Activated CD4-positive, alpha-beta memory T cell treated with anti-CD3 and anti-CD28 coated beads, Interleukin-2, amount 10 ng/mL, durations not matched to agents 7 days and 5 days (primary cell): ENCODE measurements around the gene GPR151. TPM values are rescaled to one million over a fixed set of nuclear protein-coding genes. Genes with fewer than 3 reads are reported as not detected.

ENCODE experiments used
- CTCF ChIA-PET: fragments of 350-600 bp; sonication (Branson Sonifier 250); formaldehyde crosslinking; loops from one replicate; lab custom pipeline; 2021; ENCODE audit warnings: antibody characterized with exemption, inconsistent platforms; lab: Charles Lee
- POLR2A ChIA-PET: fragments of 350-600 bp; sonication (Branson Sonifier 250); formaldehyde crosslinking; loops from one replicate; lab custom pipeline; 2021; ENCODE audit warnings: antibody characterized with exemption; lab: Charles Lee
- DNase-seq: peaks from one replicate; pipeline ENCODE4 v3.0.0-alpha.2; 2020
- H3K27ac Mint-ChIP-seq: one replicate; pipeline ENCODE4 v1.8.0; 2021; ENCODE audit warnings: mild to moderate bottlenecking, mixed read lengths
- H3K27me3 Mint-ChIP-seq: one replicate; pipeline ENCODE4 v1.8.0; 2021; ENCODE audit warnings: mixed read lengths
- H3K36me3 Mint-ChIP-seq: one replicate; pipeline ENCODE4 v1.8.0; 2021; ENCODE audit warnings: low read depth, mixed read lengths
- H3K4me1 Mint-ChIP-seq: one replicate; pipeline ENCODE4 v1.8.0; 2021; ENCODE audit warnings: mixed read lengths
- H3K4me3 Mint-ChIP-seq: one replicate; pipeline ENCODE4 v1.8.0; 2021; ENCODE audit warnings: mild to moderate bottlenecking, mixed read lengths
- H3K9me3 Mint-ChIP-seq: one replicate; pipeline ENCODE4 v1.8.0; 2021; ENCODE audit warnings: mixed read lengths
- total RNA-seq, 2 experiments: library from RNA; stranded (reverse); gene quantifications; one replicate each; pipeline ENCODE4 v1.2.3, GENCODE V29; 2021

The GPR151 gene
- total RNA-seq, 2 experiments from 2014 or later, result not detected

DNA sequence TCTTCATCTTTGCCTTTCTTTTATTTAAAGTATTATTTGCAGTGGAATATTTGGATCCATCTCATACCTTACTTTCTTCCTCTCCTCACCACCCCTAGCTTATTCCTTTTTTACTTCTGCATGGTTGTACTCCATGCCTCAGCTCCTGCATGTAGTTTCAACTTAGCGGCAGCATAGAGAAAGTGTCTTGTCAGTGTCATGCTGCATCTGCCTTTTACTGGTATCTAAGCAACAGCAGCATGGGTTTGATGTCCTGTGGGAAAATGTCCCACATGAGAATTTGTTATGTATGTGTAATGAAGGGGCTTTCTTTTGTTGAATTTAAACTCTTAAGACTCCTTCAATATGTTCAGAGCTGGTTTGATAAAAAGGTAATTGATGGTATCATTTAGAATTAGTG is 48.2 kb downstream of the GPR151 start:
- POLR2A ChIA-PET, result no interaction called here
- H3K27me3 Mint-ChIP-seq, result no peaks in the 10 kb centered on the region
- peaks cover 15% of the 10 kb centered on the region for H3K4me1 Mint-ChIP-seq
- CTCF ChIA-PET, result interaction anchor here (0.6 to 1.6 kb wide), 6 partner anchors 8 to 721 kb away, joined by 3 to 4 read pairs (median 3); no protein-coding TSS in a partner anchor
- no peak for DNase-seq
- H3K9me3 Mint-ChIP-seq, result no peaks in the 10 kb centered on the region
- H3K36me3 Mint-ChIP-seq, result peaks cover 63% of the 10 kb centered on the region
- H3K27ac Mint-ChIP-seq, result no peak overlapping the region
- no peak overlapping the region for H3K4me3 Mint-ChIP-seq

DNA sequence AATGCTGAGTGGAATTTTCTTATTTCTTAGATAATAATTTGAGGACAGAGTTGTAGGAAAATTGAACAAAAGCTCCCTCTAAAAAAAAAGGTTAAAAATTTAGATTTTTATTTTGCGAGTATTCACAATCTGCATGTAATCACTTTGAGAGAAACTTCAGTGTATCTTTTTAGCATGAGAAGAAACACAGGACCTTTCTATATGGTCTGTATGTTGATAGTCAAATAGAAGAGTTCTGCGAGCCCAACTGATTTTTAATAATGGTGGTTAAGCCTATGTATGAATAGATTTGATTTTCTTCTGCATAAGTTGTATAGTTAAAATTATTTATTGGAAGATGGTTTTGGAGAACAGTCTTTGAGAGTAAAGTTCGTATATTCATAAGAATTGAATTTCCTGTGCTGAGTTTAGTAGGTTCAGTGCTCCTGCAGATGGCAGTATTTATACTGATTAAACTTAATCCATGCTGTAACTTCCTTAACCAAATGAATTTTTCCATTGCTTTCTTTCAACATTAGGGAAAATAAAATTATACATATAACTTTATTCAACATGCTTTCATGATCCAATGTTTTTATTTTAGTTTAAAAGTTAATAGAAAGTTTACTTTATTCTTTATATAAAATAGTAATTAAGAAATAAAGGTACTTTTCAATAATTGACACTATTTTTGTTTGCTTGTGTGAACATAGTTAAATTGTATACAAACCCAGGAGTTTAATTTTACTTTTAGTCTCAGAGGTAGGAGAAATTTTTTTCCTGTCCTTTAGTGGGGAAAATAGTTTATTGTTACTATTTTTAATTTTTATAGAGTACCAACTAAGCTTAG is 49.3 kb downstream of the GPR151 start:
- ChIA-PET POLR2A (no interaction called here), CTCF (interaction anchor here (0.9 to 1.6 kb wide), 4 partner anchors 11 to 722 kb away, joined by 3 to 4 read pairs (median 4); no protein-coding TSS in a partner anchor)
- Mint-ChIP-seq H3K9me3 (no peaks in the 10 kb centered on the region), H3K27ac (no peak overlapping the region), H3K4me3 (no peak overlapping the region), H3K36me3 (peaks cover 58% of the 10 kb centered on the region), H3K27me3 (no peaks in the 10 kb centered on the region), H3K4me1 (peaks cover 19% of the 10 kb centered on the region)
- DNase-seq, result no peak

DNA sequence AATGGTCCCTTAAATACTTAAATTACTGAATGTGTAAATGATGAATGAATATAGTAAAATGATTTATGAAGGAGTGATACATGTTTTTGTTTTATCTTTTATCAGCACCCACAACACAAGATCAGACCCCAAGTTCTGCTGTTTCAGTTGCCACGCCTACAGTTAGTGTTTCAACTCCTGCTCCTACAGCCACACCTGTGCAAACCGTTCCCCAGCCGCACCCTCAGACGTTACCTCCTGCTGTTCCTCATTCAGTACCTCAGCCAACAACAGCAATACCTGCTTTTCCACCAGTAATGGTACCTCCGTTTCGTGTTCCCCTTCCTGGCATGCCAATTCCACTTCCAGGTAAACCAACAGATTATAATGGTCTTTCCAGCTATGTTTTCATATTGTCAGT is 52.5 kb downstream of the GPR151 start:
- no peak overlapping the region for H3K27ac Mint-ChIP-seq
- peaks cover 28% of the 10 kb centered on the region for H3K4me1 Mint-ChIP-seq
- no peaks in the 10 kb centered on the region for H3K9me3 Mint-ChIP-seq
- no peak for DNase-seq
- POLR2A ChIA-PET, result interaction anchor here (1.5 kb wide), 1 partner anchor 28 kb away, joined by 3 read pairs; no protein-coding TSS in a partner anchor
- H3K4me3 Mint-ChIP-seq, result no peak overlapping the region
- CTCF ChIA-PET, result interaction anchor here (1.5 kb wide), 1 partner anchor 17 kb away, joined by 5 read pairs; no protein-coding TSS in a partner anchor
- H3K36me3 Mint-ChIP-seq, result peaks cover 66% of the 10 kb centered on the region
- no peaks in the 10 kb centered on the region for H3K27me3 Mint-ChIP-seq

Other genes starting within 250 kb of the GPR151 start
- gene POU4F3, start 177.4 kb downstream of the GPR151 start, total RNA-seq, result not detected
- gene TCERG1, start 68.9 kb downstream of the GPR151 start, total RNA-seq, result 10 to 100 TPM; 77.0 to 79.2 TPM